H1 (cell line): ENCODE results near the gene VEGFC.

Source experiments
- EP300 ChIP-seq, 2 experiments: IDR thresholded peaks; 1 replicate in 1 of 2; 2 replicates in 1 of 2; pipeline ENCODE4 v1.6.1; 2011 to 2012; ENCODE audit warnings: low read depth in 2 of 2, low read length in 2 of 2, mild to moderate bottlenecking in 2 of 2, borderline replicate concordance in 1 of 2, inconsistent platforms in 1 of 2, moderate library complexity in 1 of 2
- EZH2 ChIP-seq: fragments of 200-600 bp; sonication (generic); IDR thresholded peaks from 2 replicates; pipeline ENCODE4 v1.7.1; 2012; ENCODE audit warnings: low read depth, mild to moderate bottlenecking, moderate library complexity, low read length, inconsistent platforms; ENCODE audit not compliant: severe bottlenecking
- FOSL1 ChIP-seq: IDR thresholded peaks from 2 replicates; pipeline ENCODE4 v1.6.1; 2011; ENCODE audit warnings: mild to moderate bottlenecking, low read depth, low read length, moderate library complexity; ENCODE audit not compliant: insufficient read depth
- JUN ChIP-seq: IDR thresholded peaks from 2 replicates; pipeline ENCODE4 v1.6.1; 2011; ENCODE audit warnings: low read depth, mild to moderate bottlenecking, improper control_type of control experiment, low read length
- POLR2A ChIP-seq, 2 experiments: IDR thresholded peaks; 1 replicate in 1 of 2; 2 replicates in 1 of 2; pipeline ENCODE4 v1.6.1; 2011; ENCODE audit warnings: low read depth in 2 of 2, low read length in 2 of 2, mild to moderate bottlenecking in 2 of 2; ENCODE audit errors: control extremely low read depth in 1 of 2
- RBBP5 ChIP-seq: IDR thresholded peaks from 2 replicates; pipeline ENCODE4 v1.7.1; 2012; ENCODE audit warnings: low read depth, mild to moderate bottlenecking, inconsistent platforms, low read length, moderate library complexity, borderline replicate concordance
- SUZ12 ChIP-seq: fragments of 200-600 bp; sonication (generic); IDR thresholded peaks from 2 replicates; pipeline ENCODE4 v1.6.1; 2012; ENCODE audit warnings: mild to moderate bottlenecking, inconsistent platforms, low read length, moderate library complexity, mixed read lengths
- TF ChIP-seq, protein P1 (sequence below): IDR thresholded peaks from 2 replicates; pipeline ENCODE4 v1.6.1; 2011; ENCODE audit warnings: low read depth, mild to moderate bottlenecking, low read length; ENCODE audit not compliant: insufficient read depth

DNA sequence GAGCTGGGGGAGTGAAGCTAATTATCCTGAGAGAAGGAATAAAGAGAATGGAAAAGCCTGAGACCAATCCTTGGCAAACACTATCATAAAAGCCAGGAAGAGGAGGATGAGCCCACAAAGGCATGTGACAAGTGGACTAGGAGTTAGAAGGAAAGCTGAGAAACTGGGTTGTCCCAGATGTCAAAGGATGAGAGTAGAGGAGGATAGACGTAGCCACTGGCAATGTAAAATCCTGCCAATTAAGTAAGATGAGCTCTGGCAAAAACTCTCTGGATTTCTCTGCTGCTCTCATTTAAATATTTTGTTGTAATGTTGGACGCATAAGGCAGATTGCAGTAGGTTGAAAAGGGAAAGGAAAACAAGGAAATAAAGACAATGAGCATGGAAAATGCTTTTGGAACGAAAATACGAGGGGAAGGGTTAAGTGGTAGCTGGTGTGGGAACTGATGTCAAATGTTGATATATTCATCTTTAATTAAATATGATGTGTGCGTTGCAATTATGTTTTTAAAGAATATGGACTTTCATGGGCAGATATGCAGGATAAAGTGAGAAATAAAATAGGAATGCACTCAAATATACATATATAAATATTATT is 14.2 kb upstream of the VEGFC start:
- TF ChIP-seq FOSL1 (no peak), JUN (no peak), SUZ12 (no peak), EZH2 (no peak), EP300 (IDR thresholded peaks at IDR 0.05; ENCODE audit: borderline replicate concordance in 1 of 2, low read depth in 2 of 2, low read length in 2 of 2) (no peak), POLR2A (IDR thresholded peaks at IDR 0.05; ENCODE audit: control extremely low read depth in 1 of 2, low read depth in 2 of 2, low read length in 2 of 2) (no peak), RBBP5 (no peak)
- TF ChIP-seq, protein P1, sequence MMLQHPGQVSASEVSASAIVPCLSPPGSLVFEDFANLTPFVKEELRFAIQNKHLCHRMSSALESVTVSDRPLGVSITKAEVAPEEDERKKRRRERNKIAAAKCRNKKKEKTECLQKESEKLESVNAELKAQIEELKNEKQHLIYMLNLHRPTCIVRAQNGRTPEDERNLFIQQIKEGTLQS: no peak
